HG03064 (cell line): ENCODE results near the gene MAD1L1.
"Not testable (repeated sequence)": the region's sequence is repeated elsewhere in the genome, so short reads cannot be mapped to it uniquely, and the experiment has no call there.

Source experiments
- ATAC-seq: cut with Tn5 transposase; IDR thresholded peaks from one replicate; pipeline ENCODE4 v1.9.1; 2021; ENCODE audit warnings: low read depth; ENCODE audit not compliant: unreplicated experiment

MAD1L1 gene

GRCh38 chr7:1824151-1824881, 408.4 kb downstream of the MAD1L1 start:
- not testable (repeated sequence) for ATAC-seq

GRCh38 chr7:1823376-1824150, 409.2 kb downstream of the MAD1L1 start:
- no peak for ATAC-seq

- ATAC-seq = no peak
Observed at GRCh38 chr7:1819259-1819841, 413.4 kb downstream of the MAD1L1 start.

GRCh38 chr7:1818575-1819258, 414.0 kb downstream of the MAD1L1 start:
- ATAC-seq = no peak

GRCh38 chr7:1817061-1817712, 415.6 kb downstream of the MAD1L1 start:
- ATAC-seq = no peak

- ATAC-seq = not testable (repeated sequence)
Observed at GRCh38 chr7:1816451-1816850, 416.3 kb downstream of the MAD1L1 start.

GRCh38 chr7:1815551-1816281, 417.0 kb downstream of the MAD1L1 start:
- not testable (repeated sequence) for ATAC-seq

- no peak for ATAC-seq
Observed at GRCh38 chr7:1815051-1815481, 417.7 kb downstream of the MAD1L1 start.

- no peak for ATAC-seq
Observed at GRCh38 chr7:1814089-1814811, 418.5 kb downstream of the MAD1L1 start.

- ATAC-seq = no peak
Observed at GRCh38 chr7:1813394-1814088, 419.2 kb downstream of the MAD1L1 start.

GRCh38 chr7:1812509-1813393, 420.0 kb downstream of the MAD1L1 start:
- ATAC-seq = no peak

GRCh38 chr7:1811850-1812508, 420.8 kb downstream of the MAD1L1 start:
- ATAC-seq = no peak

GRCh38 chr7:1810961-1811849, 421.5 kb downstream of the MAD1L1 start:
- no peak for ATAC-seq

GRCh38 chr7:1810521-1810920, 422.2 kb downstream of the MAD1L1 start:
- ATAC-seq = no peak

- no peak for ATAC-seq
Observed at GRCh38 chr7:1809601-1810258, 423.0 kb downstream of the MAD1L1 start.

- no peak for ATAC-seq
Observed at GRCh38 chr7:1809070-1809469, 423.7 kb downstream of the MAD1L1 start.
